GM19438 (cell line): ENCODE measurements around the gene KRTAP10-8.
"Not testable (repeated sequence)": the region's sequence is repeated elsewhere in the genome, so short reads cannot be mapped to it uniquely, and the experiment has no call there.

Experiments used
- ATAC-seq: cut with Tn5 transposase; IDR thresholded peaks from one replicate; pipeline ENCODE4 v1.9.1; 2021; ENCODE audit warnings: low read depth; ENCODE audit not compliant: unreplicated experiment

Gene KRTAP10-8

GRCh38 chr21:44658541-44658910 lies 46.6 kb downstream of the KRTAP10-8 start:
- no peak for ATAC-seq

DNA sequence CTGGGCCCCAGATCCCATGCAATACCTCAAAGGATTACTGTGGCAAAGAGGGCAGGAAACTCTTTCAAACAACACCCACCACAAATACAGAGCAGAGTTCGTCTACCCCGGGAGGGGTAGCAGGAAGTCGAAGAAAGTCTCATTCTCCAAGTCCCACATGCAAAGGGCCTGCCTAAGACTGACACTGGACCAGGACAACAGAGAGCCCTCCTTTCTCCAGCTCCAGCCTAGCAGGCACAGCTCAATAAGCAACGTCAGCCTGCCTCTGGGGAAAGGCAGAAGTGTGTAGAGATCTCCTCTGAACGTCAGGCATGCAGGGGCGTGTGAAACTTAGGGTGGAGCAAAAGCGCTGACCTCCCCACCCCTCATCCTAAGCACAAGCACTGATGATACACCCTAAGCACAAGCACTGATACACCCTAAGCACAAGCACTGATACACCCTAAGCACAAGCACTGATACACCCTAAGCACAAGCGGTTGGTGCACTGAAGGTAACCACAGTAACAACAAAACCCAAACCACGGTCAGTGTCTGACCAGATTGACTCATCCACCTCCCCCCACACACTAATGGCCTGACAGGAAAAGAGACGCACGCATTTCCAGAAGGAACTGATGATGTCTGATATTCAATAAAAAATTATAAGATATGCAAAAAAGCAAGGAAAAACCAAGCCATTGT lies 47.2 kb downstream of the KRTAP10-8 start:
- no peak for ATAC-seq

GRCh38 chr21:44661567-44661966 lies 49.7 kb downstream of the KRTAP10-8 start:
- ATAC-seq: not testable (repeated sequence)
